ENCODE data around the gene PSMD8.
"Not testable (repeated sequence)": the region's sequence is repeated elsewhere in the genome, so short reads cannot be mapped to it uniquely, and the experiment has no call there.

PSMD8 gene

GRCh38 chr19:38421856-38422255 lies 47.5 kb downstream of the PSMD8 start:
- DNase-seq (ENCODE audit: extremely low spot score): no peak
- POLR2A ChIA-PET: no interaction called here
- CTCF ChIA-PET: no interaction called here

GRCh38 chr19:38422438-38422837 lies 48.1 kb downstream of the PSMD8 start:
- ChIA-PET POLR2A (no interaction called here), CTCF (no interaction called here)
- DNase-seq (ENCODE audit: extremely low spot score): no peak
- TF ChIP-seq L3MBTL2 (conservative IDR thresholded peaks at IDR 0.05) (no peak), FOXM1 (IDR thresholded peaks at IDR 0.05; ENCODE audit: borderline replicate concordance) (no peak), ZNF384 (IDR thresholded peaks at IDR 0.05) (no peak), BHLHE40 (IDR thresholded peaks at IDR 0.05; ENCODE audit: borderline replicate concordance) (no peak), CTBP1 (IDR thresholded peaks at IDR 0.05; ENCODE audit: borderline replicate concordance) (no peak), TARDBP (IDR thresholded peaks at IDR 0.05) (no peak), SUZ12 (IDR thresholded peaks at IDR 0.05) (no peak), ARNT (IDR thresholded peaks at IDR 0.05) (no peak), LEF1 (IDR thresholded peaks at IDR 0.05; ENCODE audit: borderline replicate concordance) (no peak), ELF4 (IDR thresholded peaks at IDR 0.05) (no peak), NFRKB (IDR thresholded peaks at IDR 0.05) (no peak), HDGF (IDR thresholded peaks at IDR 0.05; ENCODE audit: borderline replicate concordance) (no peak), SP1 (IDR thresholded peaks at IDR 0.05) (no peak), PKNOX1 (IDR thresholded peaks at IDR 0.05) (no peak), FOXK2 (IDR thresholded peaks at IDR 0.05) (no peak), FOXA1 (IDR thresholded peaks at IDR 0.05) (no peak)

More at GRCh38 chr19:38421856-38422255, 47.5 kb downstream of the PSMD8 start:
- TF ChIP-seq CTBP1 (IDR thresholded peaks at IDR 0.05; ENCODE audit: borderline replicate concordance) (no peak), TARDBP (IDR thresholded peaks at IDR 0.05) (no peak), SP1 (IDR thresholded peaks at IDR 0.05) (no peak), ELF4 (IDR thresholded peaks at IDR 0.05) (no peak), SUZ12 (IDR thresholded peaks at IDR 0.05) (no peak), LEF1 (IDR thresholded peaks at IDR 0.05; ENCODE audit: borderline replicate concordance) (no peak), FOXK2 (IDR thresholded peaks at IDR 0.05) (no peak), PKNOX1 (IDR thresholded peaks at IDR 0.05) (no peak)

GRCh38 chr19:38424272-38424671 lies 49.9 kb downstream of the PSMD8 start:
- TF ChIP-seq NFRKB (IDR thresholded peaks at IDR 0.05): no peak
- TF ChIP-seq CTBP1 (IDR thresholded peaks at IDR 0.05; ENCODE audit: borderline replicate concordance): no peak
- TF ChIP-seq FOXA1 (IDR thresholded peaks at IDR 0.05): no peak
- TF ChIP-seq PKNOX1 (IDR thresholded peaks at IDR 0.05): no peak
- TF ChIP-seq ARNT (IDR thresholded peaks at IDR 0.05): no peak
- no peak for TF ChIP-seq SP1 (IDR thresholded peaks at IDR 0.05)
- no peak for TF ChIP-seq FOXK2 (IDR thresholded peaks at IDR 0.05)
- POLR2A ChIA-PET: no interaction called here
- DNase-seq (ENCODE audit: extremely low spot score): no peak
- CTCF ChIA-PET: no interaction called here

GRCh38 chr19:38425222-38425809 lies 50.9 kb downstream of the PSMD8 start:
- ChIA-PET CTCF (no interaction called here), POLR2A (interaction anchor here (1.5 kb wide), 1 partner anchor 10 kb away, joined by 4 read pairs; no protein-coding TSS in a partner anchor)
- TF ChIP-seq BHLHE40 (IDR thresholded peaks at IDR 0.05; ENCODE audit: borderline replicate concordance) (no peak), CTBP1 (IDR thresholded peaks at IDR 0.05; ENCODE audit: borderline replicate concordance) (no peak), PKNOX1 (IDR thresholded peaks at IDR 0.05) (no peak), SUZ12 (IDR thresholded peaks at IDR 0.05) (no peak), NFRKB (IDR thresholded peaks at IDR 0.05) (no peak), ELF4 (IDR thresholded peaks at IDR 0.05) (no peak), L3MBTL2 (conservative IDR thresholded peaks at IDR 0.05) (no peak), LEF1 (IDR thresholded peaks at IDR 0.05; ENCODE audit: borderline replicate concordance) (no peak), SP1 (IDR thresholded peaks at IDR 0.05) (no peak), FOXA1 (IDR thresholded peaks at IDR 0.05) (no peak)
- DNase-seq (ENCODE audit: extremely low spot score): no peak

- TF ChIP-seq ELF4 (IDR thresholded peaks at IDR 0.05) (no peak), BHLHE40 (IDR thresholded peaks at IDR 0.05; ENCODE audit: borderline replicate concordance) (no peak), FOXK2 (IDR thresholded peaks at IDR 0.05) (no peak), HDGF (IDR thresholded peaks at IDR 0.05; ENCODE audit: borderline replicate concordance) (no peak), NFRKB (IDR thresholded peaks at IDR 0.05) (no peak), ZNF384 (IDR thresholded peaks at IDR 0.05) (no peak), PKNOX1 (IDR thresholded peaks at IDR 0.05) (no peak), SP1 (IDR thresholded peaks at IDR 0.05) (no peak), ARNT (IDR thresholded peaks at IDR 0.05) (no peak), LEF1 (IDR thresholded peaks at IDR 0.05; ENCODE audit: borderline replicate concordance) (no peak), SUZ12 (IDR thresholded peaks at IDR 0.05) (no peak), TARDBP (IDR thresholded peaks at IDR 0.05) (no peak), L3MBTL2 (conservative IDR thresholded peaks at IDR 0.05) (no peak), FOXM1 (IDR thresholded peaks at IDR 0.05; ENCODE audit: borderline replicate concordance) (no peak), FOXA1 (IDR thresholded peaks at IDR 0.05) (no peak)
- CTCF ChIA-PET: no interaction called here
- POLR2A ChIA-PET: interaction anchor here (0.6 to 1.5 kb wide), 2 partner anchors 9 kb away, joined by 4 read pairs; no protein-coding TSS in a partner anchor
- DNase-seq (ENCODE audit: extremely low spot score): no peak
These were observed 51.6 kb downstream of the PSMD8 start, which contains the start of gene RASGRP4 for GRCh38 chr19:38425810-38426466. TSS of gene RASGRP4 (minus strand) at chr19:38426219. CDS start at chr19:38426091, 128 bp downstream.

GRCh38 chr19:38427035-38427677 lies 52.8 kb downstream of the PSMD8 start:
- DNase-seq (ENCODE audit: extremely low spot score); CTCF ChIA-PET: not testable (repeated sequence)
- POLR2A ChIA-PET: interaction anchor here (0.6 kb wide), 1 partner anchor 1914 kb away, joined by 3 read pairs; no protein-coding TSS in a partner anchor

Data from HEK293T (cell line).